SU-DHL-6 (cell line): Measurements from ENCODE around the gene FCN2.

Experiments
- H2AFZ ChIP-seq: fragments of 200-600 bp; sonication (generic); 2 replicates; pipeline ENCODE4 v1.6.1; 2014; ENCODE audit warnings: low read depth, mild to moderate bottlenecking, moderate library complexity, mixed read lengths, antibody characterized with exemption, low read length; ENCODE audit not compliant: severe bottlenecking
- H3F3A ChIP-seq: fragments of 200-600 bp; shearing (Covaris generic); 2 replicates; pipeline ENCODE4 v1.6.0; 2016; ENCODE audit warnings: antibody characterized with exemption, mild to moderate bottlenecking; ENCODE audit not compliant: insufficient read depth
- H3K27ac ChIP-seq: fragments of 200-600 bp; sonication (generic); 2 replicates; pipeline ENCODE4 v1.5.1; 2016; ENCODE audit warnings: low read depth, mild to moderate bottlenecking, low read length, moderate library complexity, mixed read lengths
- H3K27me3 ChIP-seq: fragments of 200-600 bp; sonication (generic), shearing (Covaris generic); 2 replicates; pipeline ENCODE4 v1.6.0; 2014; ENCODE audit warnings: mild to moderate bottlenecking, low read length
- H3K36me3 ChIP-seq: fragments of 200-600 bp; sonication (generic); 2 replicates; pipeline ENCODE4 v1.6.1; 2014; ENCODE audit warnings: mild to moderate bottlenecking, low read length, mixed read lengths
- H3K4me2 ChIP-seq: fragments of 300-600, 200-600 bp; shearing (Covaris generic), sonication (generic); 2 replicates; pipeline ENCODE4 v1.6.0; 2014; ENCODE audit warnings: low read length, low read depth, mild to moderate bottlenecking; ENCODE audit not compliant: poor library complexity, severe bottlenecking
- H3K4me3 ChIP-seq: fragments of 200-600 bp; sonication (generic); 2 replicates; pipeline ENCODE4 v1.5.1; 2014; ENCODE audit warnings: antibody characterized with exemption, low read length, mild to moderate bottlenecking, mixed read lengths; ENCODE audit not compliant: insufficient read depth, poor library complexity, severe bottlenecking
- H3K79me2 ChIP-seq: fragments of 200-600 bp; sonication (generic); 2 replicates; pipeline ENCODE4 v1.6.1; 2014; ENCODE audit warnings: mild to moderate bottlenecking, low read length, moderate library complexity; ENCODE audit not compliant: insufficient read depth
- H3K9ac ChIP-seq: fragments of 200-600 bp; sonication (generic); 2 replicates; pipeline ENCODE4 v1.7.0; 2014; ENCODE audit warnings: mild to moderate bottlenecking, low read length
- H3K9me2 ChIP-seq: fragments of 200-600 bp; sonication (generic); replicated peaks from 2 replicates; pipeline ENCODE4 v1.6.1; 2014; ENCODE audit warnings: low read length; ENCODE audit not compliant: insufficient read depth
- H3K9me3 ChIP-seq: fragments of 200-600 bp; sonication (generic); 2 replicates; pipeline ENCODE4 v1.6.1; 2014; ENCODE audit warnings: low read length, mixed read lengths; ENCODE audit not compliant: insufficient read depth
- H4K20me1 ChIP-seq: fragments of 200-600 bp; sonication (generic); 2 replicates; pipeline ENCODE4 v1.6.1; 2014; ENCODE audit warnings: low read depth, mild to moderate bottlenecking, antibody characterized with exemption, low read length, moderate library complexity, mixed read lengths
- EZH2phosphoT487 ChIP-seq: fragments of 200-600 bp; sonication (generic), shearing (Covaris generic); conservative IDR thresholded peaks from 2 replicates; pipeline ENCODE4 v1.6.1; 2018; ENCODE audit warnings: mild to moderate bottlenecking, antibody characterized with exemption, low read length, moderate library complexity, mixed read lengths
- TF ChIP-seq, protein P1 (sequence below): fragments of 200-600 bp; sonication (generic); IDR thresholded peaks from one replicate; pipeline ENCODE4 v1.5.1; 2017; ENCODE audit warnings: antibody characterized with exemption, mild to moderate bottlenecking, low read length, moderate library complexity; ENCODE audit not compliant: insufficient read depth, poor library complexity, severe bottlenecking

The FCN2 gene

DNA sequence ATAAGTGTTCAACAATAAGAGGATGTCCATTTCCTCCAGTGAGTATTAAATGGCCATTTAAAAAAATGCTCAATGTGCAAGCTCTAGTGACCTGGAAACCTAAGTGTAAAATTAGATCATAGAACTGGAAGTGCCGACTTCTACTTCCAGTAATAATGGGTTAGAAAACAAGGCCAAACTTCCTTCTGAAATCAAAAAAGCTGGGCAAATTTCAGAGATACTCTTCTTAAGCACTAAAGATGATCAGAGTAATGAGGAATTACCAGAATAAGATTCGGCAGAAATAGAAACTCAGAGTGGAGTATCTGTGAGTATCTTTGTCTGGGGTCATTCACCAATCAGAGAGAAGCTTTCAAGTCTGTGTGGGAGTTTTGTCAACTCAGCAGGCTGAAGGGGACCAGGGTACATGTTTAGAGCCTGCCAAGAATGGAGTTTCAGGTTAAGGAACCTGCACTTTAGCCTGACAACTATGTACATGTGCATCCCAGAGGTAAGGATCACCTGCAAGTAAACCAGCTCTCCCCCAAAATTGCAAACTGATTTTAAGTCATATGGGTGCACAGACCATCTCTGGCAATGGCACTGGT lies 17.1 kb downstream of the FCN2 start:
- 0 out of 2 replicates have a peak, but pooled peaks cover 4% of the 10 kb centered on the region for H3K36me3 ChIP-seq
- H2AFZ ChIP-seq, result no peak overlapping the region
- H3K79me2 ChIP-seq, result no peaks in the 10 kb centered on the region
- H3K9ac ChIP-seq, result no peak overlapping the region
- TF ChIP-seq, protein P1, sequence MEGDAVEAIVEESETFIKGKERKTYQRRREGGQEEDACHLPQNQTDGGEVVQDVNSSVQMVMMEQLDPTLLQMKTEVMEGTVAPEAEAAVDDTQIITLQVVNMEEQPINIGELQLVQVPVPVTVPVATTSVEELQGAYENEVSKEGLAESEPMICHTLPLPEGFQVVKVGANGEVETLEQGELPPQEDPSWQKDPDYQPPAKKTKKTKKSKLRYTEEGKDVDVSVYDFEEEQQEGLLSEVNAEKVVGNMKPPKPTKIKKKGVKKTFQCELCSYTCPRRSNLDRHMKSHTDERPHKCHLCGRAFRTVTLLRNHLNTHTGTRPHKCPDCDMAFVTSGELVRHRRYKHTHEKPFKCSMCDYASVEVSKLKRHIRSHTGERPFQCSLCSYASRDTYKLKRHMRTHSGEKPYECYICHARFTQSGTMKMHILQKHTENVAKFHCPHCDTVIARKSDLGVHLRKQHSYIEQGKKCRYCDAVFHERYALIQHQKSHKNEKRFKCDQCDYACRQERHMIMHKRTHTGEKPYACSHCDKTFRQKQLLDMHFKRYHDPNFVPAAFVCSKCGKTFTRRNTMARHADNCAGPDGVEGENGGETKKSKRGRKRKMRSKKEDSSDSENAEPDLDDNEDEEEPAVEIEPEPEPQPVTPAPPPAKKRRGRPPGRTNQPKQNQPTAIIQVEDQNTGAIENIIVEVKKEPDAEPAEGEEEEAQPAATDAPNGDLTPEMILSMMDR, result no peak
- no peak for TF ChIP-seq EZH2phosphoT487
- H3K27ac ChIP-seq, result no peak overlapping the region
- no peaks in the 10 kb centered on the region for H4K20me1 ChIP-seq
- H3K9me2 ChIP-seq, result no peaks in the 10 kb centered on the region
- no peaks in the 10 kb centered on the region; the same call in 1 of the 2 replicates for H3K9me3 ChIP-seq
- 0 out of 2 replicates have a peak, but pooled peaks cover 8% of the 10 kb centered on the region for H3F3A ChIP-seq
- no peak overlapping the region for H3K4me3 ChIP-seq
- H3K4me2 ChIP-seq, result no peak overlapping the region
- no peaks in the 10 kb centered on the region for H3K27me3 ChIP-seq

DNA sequence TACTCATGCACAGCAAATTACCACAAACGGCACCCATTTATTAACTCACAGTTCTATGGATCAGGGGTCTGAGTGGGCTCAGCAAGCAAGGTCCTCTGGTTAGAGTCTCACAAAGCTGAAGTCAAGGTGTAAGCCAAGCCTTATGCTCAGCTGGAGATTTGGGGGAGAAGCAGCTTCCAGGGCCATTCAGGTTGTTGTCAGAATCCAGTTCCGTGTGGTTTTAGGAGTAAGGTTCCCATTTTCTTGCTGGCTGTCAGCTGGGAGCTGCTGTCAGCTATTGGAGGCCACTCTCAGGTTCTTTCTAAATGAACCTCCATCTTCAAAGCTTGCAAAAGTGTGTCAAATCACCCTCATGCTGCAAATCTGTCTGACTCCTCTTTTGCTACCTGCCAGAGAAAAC lies 17.7 kb downstream of the FCN2 start:
- no peaks in the 10 kb centered on the region for H3K79me2 ChIP-seq
- H4K20me1 ChIP-seq, result no peaks in the 10 kb centered on the region
- H3K9me3 ChIP-seq, result no peaks in the 10 kb centered on the region; the same call in 1 of the 2 replicates
- H3K36me3 ChIP-seq, result 0 out of 2 replicates have a peak, but pooled peaks cover 4% of the 10 kb centered on the region
- no peak for TF ChIP-seq EZH2phosphoT487
- TF ChIP-seq, protein P1, result no peak
- H3K27ac ChIP-seq, result no peak overlapping the region
- H3F3A ChIP-seq, result peaks cover 9% of the 10 kb centered on the region; the same call in 1 of the 2 replicates
- no peaks in the 10 kb centered on the region for H3K9me2 ChIP-seq
- H2AFZ ChIP-seq, result no peak overlapping the region
- no peak overlapping the region for H3K9ac ChIP-seq
- H3K27me3 ChIP-seq, result no peaks in the 10 kb centered on the region
- no peak overlapping the region for H3K4me2 ChIP-seq
- no peak overlapping the region for H3K4me3 ChIP-seq

DNA sequence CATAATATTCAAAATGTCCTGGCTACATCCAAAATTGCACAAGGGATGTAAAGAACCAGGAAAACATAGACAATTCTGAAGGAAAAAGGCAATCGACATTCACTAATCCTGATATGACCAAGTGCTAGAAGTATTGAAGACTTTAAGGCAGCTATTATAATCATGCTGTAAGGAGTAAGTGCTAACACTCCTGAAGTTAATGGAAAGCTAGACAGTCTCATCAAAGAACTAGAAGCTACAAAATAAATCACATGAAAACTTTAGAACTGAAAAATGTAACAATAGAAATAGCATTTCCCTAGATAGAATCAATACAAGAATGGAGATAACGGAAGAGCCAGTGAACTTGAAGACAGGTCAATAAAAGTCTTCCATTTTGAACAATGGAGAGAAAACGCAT lies 18.6 kb downstream of the FCN2 start:
- TF ChIP-seq, protein P1, result no peak
- no peak for TF ChIP-seq EZH2phosphoT487
- Histone ChIP-seq H3K36me3 (0 out of 2 replicates have a peak, but pooled peaks cover 4% of the 10 kb centered on the region), H3K79me2 (no peaks in the 10 kb centered on the region), H3K4me2 (no peak overlapping the region), H3K4me3 (no peak overlapping the region), H3K9me3 (no peaks in the 10 kb centered on the region; the same call in 1 of the 2 replicates), H2AFZ (no peak overlapping the region), H3K27me3 (no peaks in the 10 kb centered on the region), H3K27ac (no peak overlapping the region), H3K9me2 (no peaks in the 10 kb centered on the region), H4K20me1 (no peaks in the 10 kb centered on the region), H3K9ac (no peak overlapping the region), H3F3A (peaks cover 13% of the 10 kb centered on the region; the same call in 1 of the 2 replicates)
